Subcutaneous adipose tissue (tissue), 4 donors: ENCODE results near the gene RNPS1. TPM values are rescaled to one million over a fixed set of nuclear protein-coding genes. Genes with fewer than 3 reads are reported as not detected.

Experiments used
- CTCF ChIP-seq: fragments of 450-650 bp; IDR thresholded peaks from one replicate; pipeline ENCODE4 v1.5.1; 2016; ENCODE audit warnings: low read depth, mild to moderate bottlenecking, control low read depth, antibody characterized with exemption, moderate library complexity
- total RNA-seq, 4 donors: library from RNA; depleted of rRNA; stranded (reverse); fragments of >200 nt; gene quantifications; one replicate each; pipeline ENCODE4 v1.1.0, GENCODE V29; 2016

Gene RNPS1
- total RNA-seq, 4 donors from 2014 or later = 66.6 to 127 (median 75.3) TPM

- no peak for TF ChIP-seq CTCF
These were observed 7.7 kb downstream of the RNPS1 start for GRCh38 chr16:2260250-2260649.

- no peak for TF ChIP-seq CTCF
These were observed 10.2 kb downstream of the RNPS1 start for GRCh38 chr16:2257726-2258125.

- no peak for TF ChIP-seq CTCF
These were observed 11.3 kb downstream of the RNPS1 start for GRCh38 chr16:2256531-2257140.

- no peak for TF ChIP-seq CTCF
These were observed 14.6 kb downstream of the RNPS1 start for GRCh38 chr16:2253293-2253692.

- TF ChIP-seq CTCF = no peak
These were observed 15.1 kb downstream of the RNPS1 start for GRCh38 chr16:2252806-2253148.

- TF ChIP-seq CTCF = no peak
These were observed 16.4 kb downstream of the RNPS1 start, which contains the start of gene ECI1 for GRCh38 chr16:2251296-2252111. TSS of gene ECI1 (minus strand) at chr16:2251587. CDS start at chr16:2251566, 21 bp downstream.

GRCh38 chr16:2250652-2251295 is 17.2 kb downstream of the RNPS1 start:
- no peak for TF ChIP-seq CTCF
